Activated CD4-positive, alpha-beta T cell treated with anti-CD3 and anti-CD28 coated beads for 4 hours (primary cell): ENCODE measurements around the gene GATAD2B.
A peak's percentile ranks its signal among the peaks of the same experiment; 100 is the strongest.
"Not testable (repeated sequence)": the region's sequence is repeated elsewhere in the genome, so short reads cannot be mapped to it uniquely, and the experiment has no call there.

Experiments
- DNase-seq, 2 donors: peaks; one replicate each; pipeline ENCODE4 v3.0.0-alpha.2; 2020

GATAD2B gene

DNA sequence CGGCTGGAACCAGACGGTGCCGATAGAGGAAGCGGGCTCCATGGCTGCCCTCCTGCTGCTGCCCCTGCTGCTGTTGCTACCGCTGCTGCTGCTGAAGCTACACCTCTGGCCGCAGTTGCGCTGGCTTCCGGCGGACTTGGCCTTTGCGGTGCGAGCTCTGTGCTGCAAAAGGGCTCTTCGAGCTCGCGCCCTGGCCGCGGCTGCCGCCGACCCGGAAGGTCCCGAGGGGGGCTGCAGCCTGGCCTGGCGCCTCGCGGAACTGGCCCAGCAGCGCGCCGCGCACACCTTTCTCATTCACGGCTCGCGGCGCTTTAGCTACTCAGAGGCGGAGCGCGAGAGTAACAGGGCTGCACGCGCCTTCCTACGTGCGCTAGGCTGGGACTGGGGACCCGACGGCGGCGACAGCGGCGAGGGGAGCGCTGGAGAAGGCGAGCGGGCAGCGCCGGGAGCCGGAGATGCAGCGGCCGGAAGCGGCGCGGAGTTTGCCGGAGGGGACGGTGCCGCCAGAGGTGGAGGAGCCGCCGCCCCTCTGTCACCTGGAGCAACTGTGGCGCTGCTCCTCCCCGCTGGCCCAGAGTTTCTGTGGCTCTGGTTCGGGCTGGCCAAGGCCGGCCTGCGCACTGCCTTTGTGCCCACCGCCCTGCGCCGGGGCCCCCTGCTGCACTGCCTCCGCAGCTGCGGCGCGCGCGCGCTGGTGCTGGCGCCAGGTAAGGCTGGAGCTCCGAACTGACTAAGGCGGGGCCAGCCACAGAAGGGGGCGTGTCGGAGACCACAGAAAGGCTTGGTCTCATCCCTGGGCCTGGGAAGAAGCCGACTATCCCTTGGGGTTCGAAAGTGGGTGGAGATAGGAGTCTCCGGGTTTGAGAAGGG is 147.1 kb downstream of the GATAD2B start:
- peak; percentile 58 to 61 for DNase-seq

DNA sequence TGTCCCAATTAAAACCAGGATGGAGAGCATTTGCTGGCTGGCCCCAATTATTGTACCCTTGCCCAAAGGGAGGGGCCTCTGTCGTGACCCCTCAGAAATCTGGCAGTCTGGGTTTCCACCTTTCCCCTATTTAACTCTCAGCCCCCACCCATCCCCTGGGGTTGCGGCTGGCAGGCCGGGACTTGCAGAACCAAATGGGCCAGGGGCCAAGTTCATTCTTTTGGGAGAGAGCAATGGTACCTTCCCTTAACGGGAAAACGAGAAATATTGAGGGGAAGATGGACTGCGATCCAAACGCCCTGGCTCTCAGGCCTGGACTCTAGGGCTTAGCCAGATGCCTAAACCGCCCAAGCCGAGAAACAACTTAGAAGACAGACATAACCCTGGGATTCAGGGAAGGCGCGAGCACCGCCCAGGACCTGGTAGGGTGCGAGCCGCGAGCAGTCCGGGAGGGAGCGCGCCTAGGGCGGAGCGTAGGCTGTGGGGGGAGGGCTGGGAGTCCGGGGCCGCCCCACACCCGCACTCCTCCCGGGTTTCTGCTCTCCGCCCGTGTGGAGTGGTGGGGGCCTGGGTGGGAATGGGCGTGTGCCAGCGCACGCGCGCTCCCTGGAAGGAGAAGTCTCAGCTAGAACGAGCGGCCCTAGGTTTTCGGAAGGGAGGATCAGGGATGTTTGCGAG is 147.9 kb downstream of the GATAD2B start, which contains the start of gene SLC27A3:
Gene SLC27A3 (plus strand): TSS at position 628 of the 678 bp plus-strand sequence. CDS start 91 bp downstream, outside the sequence.
- peak; percentile 18 to 22 for DNase-seq

GRCh38 chr1:153774026-153774595 is 148.7 kb downstream of the GATAD2B start:
- no peak for DNase-seq

- no peak for DNase-seq
Observed at GRCh38 chr1:153773096-153773921, 149.5 kb downstream of the GATAD2B start.

DNA sequence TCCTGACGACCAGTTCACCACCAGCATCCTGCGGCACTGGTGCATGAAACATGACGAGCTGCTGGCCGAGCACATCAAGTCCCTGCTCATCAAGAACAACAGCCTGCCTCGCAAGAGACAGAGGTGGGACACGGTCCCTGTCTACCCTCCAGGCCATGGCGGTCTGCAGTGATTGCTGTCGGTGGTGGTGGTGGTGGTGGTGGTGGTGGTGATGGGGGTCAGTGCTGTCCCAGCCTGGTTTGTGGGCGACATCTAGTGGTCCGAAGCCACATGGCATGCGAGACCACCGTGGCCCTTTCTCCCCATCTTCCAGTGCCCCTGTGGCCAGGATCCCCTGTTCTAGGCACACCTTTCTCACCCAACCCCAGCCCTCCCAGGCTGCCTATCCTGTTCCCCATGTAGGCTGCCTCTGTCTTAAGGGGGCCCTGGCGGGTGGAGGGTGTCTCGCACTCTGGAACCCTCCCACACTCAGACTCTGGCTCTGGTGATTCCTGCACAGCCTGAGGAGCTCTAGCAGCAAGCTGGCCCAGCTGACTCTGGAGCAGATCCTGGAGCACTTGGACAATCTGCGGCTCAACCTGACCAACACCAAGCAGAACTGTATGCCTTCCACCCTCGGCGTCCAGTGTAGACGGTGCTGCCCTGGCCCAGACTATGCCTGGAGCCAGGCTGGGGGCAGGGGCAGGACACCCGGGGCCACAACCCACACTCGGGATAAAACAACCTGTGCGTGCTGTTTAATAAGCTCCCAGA is 150.8 kb downstream of the GATAD2B start:
- DNase-seq, result no peak

DNA sequence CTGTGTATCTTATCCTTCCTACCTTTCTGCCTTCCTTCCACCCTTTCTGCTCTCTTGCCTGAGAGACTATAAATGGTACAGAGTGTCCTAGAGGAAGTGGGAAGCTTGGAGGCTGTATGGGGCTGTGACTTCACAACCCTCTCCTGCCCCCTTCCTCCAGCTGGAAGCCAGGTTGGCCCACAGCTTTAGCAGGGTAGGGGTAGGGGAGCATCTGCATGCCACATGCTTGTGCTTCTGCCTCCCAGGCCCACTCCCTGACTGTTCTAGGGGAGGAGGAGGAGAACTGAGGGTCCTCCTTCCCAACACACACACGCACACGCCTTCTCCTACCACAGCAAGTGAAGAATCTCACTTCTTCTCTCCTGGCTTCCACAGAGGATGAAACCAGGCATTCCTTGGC is 151.5 kb downstream of the GATAD2B start:
- DNase-seq, result no peak

- DNase-seq, result no peak
Observed at GRCh38 chr1:153770797-153771196, 152.0 kb downstream of the GATAD2B start.

- DNase-seq, result no peak
Observed at GRCh38 chr1:153769221-153769620, 153.6 kb downstream of the GATAD2B start.

GRCh38 chr1:153768316-153769181 is 154.2 kb downstream of the GATAD2B start:
- DNase-seq, result no peak

DNA sequence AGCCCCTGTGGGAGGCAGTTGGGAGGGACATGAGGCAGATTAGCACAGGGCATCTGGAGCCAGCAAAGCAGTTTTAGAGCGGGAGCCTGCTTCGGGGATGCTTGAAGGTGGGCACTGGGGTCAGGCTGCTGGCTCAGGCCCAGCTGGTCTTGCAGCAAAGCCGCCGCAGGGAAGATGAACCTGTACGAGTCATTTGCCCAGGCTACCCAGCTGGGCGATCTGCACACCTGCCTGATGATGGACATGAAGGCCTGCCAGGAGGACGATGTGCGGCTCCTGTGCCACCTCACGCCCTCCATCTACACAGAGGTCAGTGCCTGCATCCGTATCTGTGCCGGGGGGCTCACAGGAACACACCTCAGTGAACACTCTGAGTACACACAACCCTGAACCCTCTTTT is 155.3 kb downstream of the GATAD2B start:
- no peak for DNase-seq

GRCh38 chr1:153766663-153767062 is 156.1 kb downstream of the GATAD2B start:
- DNase-seq, result not testable (repeated sequence)

- DNase-seq, result no peak
Observed at GRCh38 chr1:153764310-153764709, 158.5 kb downstream of the GATAD2B start.

- DNase-seq, result no peak
Observed at GRCh38 chr1:153763365-153764225, 159.2 kb downstream of the GATAD2B start.

DNA sequence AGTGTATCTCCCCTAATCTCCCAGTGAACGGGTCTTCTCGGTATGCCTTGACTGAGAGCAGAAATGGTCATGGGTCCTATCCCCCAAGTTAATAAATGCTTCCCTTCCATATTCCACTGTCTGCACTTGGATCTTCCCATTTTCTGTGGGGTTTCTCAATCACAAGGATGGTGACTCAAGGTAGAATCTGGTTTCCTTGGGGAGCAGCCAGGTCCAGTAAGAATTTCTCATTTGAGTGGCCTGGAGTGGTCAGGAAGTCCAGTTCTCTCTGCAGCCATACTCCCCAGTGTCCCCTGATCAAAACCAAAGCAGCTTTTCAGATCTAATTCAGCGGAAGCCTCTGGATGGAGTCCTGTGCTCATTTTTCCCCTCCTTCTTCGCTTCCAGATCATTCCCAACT is 162.3 kb downstream of the GATAD2B start:
- DNase-seq, result no peak
